Hepatic stellate cell (primary cell): ENCODE results near the gene AHNAK.
"Not testable (repeated sequence)": the region's sequence is repeated elsewhere in the genome, so short reads cannot be mapped to it uniquely, and the experiment has no call there.

Experiments
- DNase-seq: peaks from one replicate; pipeline ENCODE4 v3.0.0; 2011; ENCODE audit warnings: low spot score

AHNAK gene, protein sequence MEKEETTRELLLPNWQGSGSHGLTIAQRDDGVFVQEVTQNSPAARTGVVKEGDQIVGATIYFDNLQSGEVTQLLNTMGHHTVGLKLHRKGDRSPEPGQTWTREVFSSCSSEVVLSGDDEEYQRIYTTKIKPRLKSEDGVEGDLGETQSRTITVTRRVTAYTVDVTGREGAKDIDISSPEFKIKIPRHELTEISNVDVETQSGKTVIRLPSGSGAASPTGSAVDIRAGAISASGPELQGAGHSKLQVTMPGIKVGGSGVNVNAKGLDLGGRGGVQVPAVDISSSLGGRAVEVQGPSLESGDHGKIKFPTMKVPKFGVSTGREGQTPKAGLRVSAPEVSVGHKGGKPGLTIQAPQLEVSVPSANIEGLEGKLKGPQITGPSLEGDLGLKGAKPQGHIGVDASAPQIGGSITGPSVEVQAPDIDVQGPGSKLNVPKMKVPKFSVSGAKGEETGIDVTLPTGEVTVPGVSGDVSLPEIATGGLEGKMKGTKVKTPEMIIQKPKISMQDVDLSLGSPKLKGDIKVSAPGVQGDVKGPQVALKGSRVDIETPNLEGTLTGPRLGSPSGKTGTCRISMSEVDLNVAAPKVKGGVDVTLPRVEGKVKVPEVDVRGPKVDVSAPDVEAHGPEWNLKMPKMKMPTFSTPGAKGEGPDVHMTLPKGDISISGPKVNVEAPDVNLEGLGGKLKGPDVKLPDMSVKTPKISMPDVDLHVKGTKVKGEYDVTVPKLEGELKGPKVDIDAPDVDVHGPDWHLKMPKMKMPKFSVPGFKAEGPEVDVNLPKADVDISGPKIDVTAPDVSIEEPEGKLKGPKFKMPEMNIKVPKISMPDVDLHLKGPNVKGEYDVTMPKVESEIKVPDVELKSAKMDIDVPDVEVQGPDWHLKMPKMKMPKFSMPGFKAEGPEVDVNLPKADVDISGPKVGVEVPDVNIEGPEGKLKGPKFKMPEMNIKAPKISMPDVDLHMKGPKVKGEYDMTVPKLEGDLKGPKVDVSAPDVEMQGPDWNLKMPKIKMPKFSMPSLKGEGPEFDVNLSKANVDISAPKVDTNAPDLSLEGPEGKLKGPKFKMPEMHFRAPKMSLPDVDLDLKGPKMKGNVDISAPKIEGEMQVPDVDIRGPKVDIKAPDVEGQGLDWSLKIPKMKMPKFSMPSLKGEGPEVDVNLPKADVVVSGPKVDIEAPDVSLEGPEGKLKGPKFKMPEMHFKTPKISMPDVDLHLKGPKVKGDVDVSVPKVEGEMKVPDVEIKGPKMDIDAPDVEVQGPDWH (N-terminal part only)

DNA sequence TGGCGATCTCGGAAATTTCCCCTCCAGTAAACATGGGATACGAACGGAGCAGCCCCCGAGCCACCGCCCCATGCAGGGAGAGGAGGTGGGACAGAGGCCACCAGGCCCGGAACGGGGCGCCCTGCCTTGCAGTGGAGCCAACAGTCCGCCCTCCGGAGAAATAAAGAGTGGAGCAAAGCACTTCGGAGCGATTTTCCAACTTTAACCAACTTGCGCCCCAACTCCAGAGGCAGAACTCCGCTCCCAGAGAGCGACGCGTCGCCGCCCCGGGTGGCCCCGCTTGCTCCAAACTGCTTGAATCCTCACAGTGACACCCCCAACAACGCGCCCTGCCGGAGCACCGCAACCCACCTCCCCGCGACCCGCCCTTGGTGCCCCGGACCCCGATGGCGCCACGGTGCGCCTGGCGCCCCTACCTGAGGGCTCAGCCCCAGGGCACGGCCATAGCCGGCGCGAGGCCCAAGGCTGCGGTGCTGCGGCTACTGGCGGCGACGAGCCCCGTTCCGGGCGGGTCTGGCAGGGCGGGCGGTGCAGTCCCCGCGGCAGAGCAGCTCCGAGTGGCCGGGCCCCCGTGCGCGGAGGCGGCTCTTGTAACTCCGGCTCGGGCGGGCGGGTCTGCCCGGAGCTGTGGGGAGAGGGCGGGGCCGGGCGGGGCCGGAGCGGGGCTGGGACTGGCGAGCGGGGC lies at the start of gene AHNAK:
Gene AHNAK, minus strand, starts transcription at position 563 of the 685 bp plus-strand sequence. CDS start 10,708 bp downstream, outside the sequence.
- peak; percentile 82 for DNase-seq

DNA sequence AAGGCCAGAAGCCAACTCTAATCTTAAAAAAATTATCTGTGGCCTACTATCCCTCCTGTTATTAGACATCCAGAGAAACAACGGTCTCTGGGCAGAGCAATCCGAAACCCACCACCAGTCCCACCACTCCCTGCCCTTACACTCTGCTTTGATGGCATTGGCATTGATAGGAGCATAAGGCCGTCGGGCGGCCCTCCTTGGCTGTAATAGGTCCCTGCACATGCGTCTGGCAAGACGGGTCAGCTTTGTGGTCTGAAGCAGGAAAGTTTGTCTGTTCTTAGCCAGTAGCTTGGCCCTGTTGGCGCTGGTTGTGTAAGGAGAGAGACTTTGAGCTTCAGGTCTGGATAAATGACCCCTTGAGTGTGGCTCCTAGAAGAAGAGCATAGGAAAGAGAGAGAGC lies 48.5 kb upstream of the AHNAK start:
- DNase-seq = no peak

DNA sequence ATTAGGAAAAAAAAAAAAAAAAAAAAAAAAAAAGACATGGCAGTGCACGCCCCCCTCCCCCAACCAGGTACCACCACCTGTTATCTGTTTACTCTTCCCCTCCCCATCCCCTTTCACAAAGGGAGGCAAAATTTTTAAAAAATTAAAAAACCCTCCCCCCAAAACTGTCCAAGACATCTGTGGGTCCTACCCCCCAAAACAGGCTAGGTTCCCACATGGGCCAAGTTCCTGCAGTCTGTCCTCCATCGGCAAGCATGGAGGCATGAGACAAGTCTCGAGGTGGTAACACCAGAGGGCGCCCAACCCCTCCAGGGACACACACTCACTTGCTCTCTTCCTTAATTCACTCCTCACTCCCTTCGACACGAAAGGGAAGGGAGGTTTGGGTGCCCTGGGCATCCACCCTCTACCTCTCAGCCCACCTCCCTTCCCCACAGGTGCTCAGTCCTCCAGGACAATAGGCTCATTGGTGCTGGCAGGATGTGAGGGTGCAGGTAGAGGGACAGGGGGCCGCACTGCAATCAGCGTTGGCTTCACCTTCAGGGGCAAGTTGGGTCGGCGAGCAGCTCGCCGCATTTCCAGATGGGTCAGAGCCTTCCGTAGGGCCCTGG lies 46.9 kb upstream of the AHNAK start:
- DNase-seq = peak; percentile 74

DNA sequence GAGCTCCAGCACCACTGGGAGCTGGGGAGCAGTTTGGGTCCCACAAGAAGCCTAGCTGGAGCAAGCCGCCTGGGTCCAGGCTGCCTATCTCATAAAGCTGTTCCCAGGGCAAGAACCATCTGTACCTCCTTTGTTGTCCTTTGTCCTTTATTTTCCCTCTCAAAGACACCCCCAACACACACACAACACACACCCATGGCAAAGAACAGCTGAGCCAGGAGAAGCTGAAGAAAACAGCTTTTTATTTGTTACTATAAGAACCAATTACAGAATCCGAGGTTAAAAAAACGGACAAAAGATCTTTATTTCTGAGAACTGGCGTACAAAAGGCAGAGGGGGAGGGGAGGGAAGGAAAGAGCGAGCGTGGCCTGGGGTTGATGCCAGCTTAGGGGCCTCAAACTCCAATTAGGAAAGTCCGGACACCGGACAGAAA lies 46.4 kb upstream of the AHNAK start:
- DNase-seq = no peak

DNA sequence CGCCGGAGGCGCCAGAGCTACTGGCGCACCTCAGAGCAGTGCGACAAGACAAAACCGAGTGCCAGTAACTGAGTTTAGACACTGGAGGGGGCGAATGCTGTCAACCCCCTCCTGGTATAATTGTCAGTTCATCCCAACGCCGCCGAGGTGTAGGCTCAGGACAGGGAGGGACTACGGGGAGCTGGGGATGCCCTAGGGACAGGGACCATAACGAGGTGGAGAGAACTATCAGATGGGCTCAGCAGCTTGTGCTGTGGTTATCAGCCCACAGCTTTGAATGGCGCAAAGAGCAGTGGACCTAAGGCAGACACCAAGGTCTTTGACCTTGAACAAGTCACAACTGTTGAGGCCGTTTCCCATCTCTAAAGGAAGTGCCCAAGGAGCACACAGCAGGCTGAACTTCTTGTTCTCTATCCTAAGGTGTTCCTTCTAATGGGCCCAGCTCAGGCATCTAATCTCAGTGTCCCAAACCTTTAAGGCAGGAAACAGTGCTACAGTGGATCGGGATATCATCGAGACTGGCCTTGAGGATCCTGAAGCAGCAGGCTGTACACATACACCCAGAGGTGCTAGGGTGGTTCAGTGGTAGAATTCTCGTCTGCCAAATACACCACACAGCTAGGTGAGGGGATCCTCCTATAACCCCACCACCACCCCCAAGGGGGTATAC lies 45.7 kb upstream of the AHNAK start:
- no peak for DNase-seq

DNA sequence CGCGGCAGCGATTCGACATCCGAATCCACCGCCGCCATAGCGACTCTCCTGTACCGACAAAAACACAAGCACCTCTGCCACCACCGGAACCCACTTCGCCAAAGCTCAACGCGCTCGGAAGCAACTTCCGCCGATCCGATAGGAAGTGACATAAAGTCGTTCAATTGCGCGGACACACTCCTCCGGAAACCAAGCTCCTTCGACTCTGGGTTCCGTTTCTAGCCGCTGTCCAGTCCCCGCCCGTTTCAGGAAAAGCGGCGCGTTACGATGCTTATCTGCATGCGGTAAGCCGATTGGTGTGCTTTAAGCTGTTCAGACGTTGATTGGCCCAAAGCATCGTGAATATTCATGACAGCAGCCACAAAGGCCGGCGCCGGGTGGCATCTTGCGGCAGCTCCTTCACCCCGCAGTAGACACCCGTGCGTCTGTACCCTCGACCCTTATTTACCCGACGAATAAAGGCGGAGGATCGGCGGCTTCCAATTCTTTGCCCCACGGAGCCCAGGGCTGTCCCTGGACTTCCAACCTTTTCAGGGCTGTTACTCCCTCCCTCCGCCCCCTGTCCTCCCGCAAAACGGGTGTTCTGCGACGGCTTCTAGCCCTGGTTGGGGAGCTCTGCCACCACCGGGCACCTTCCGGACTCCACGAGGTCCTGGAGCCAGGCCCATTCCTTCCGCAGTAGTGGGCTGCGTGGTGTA lies 45.0 kb upstream of the AHNAK start, which contains the start of gene TUT1:
Gene TUT1, minus strand, starts transcription at position 76 of the 698 bp plus-strand sequence. Its CDS starts 38 bp downstream, at position 38.
- DNase-seq = peak; percentile 96

DNA sequence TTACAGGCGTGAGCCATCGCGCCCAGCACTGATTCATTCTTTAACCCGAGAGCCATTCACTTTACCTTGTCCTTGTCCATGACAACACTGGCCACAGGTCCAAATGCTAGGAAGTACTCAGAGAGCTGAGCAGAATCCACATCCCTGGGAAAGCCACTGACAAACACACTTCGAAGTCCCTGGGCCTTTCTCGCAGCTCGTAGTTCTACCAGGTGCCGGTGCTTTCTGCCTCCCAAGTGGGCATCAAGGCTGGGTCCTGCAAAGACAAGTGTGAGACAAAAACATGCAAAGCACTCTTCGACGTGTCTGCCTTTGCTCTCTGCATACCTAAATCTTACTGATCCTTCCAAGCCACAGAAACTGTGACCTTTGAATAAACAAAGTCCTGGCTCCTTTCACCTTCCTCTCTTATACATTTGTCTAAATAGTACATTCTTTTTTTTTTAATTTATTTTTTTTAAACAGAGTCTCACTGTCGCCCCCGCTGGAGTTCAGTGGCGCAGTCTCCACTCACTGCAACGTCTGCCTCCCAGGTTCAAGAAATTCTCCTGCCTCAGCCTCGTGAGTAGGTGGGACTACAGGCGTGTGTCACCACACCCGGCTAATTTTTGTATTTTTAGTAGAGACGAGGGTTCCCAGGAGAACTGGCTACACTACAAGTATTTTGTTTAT lies 42.5 kb upstream of the AHNAK start:
- DNase-seq = no peak

DNA sequence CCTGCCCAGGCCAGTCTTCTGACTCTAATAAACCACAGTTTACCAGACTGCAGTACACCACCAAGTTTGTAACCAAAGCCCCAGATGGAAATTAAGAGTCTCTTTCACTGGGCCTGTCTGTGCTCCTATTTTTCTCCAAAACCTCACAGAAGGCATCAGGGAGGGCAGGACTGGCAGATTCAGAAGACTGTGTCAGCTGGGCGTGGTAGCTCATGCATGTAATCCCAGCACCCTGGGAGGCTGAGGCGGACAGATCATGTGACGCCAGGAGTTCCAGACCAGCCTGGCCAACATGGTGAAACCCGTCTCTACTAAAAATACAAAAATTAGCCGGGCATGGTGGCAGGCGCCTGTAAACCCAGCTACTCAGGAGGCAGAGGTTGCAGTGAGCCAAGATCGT lies 38.8 kb upstream of the AHNAK start:
- not testable (repeated sequence) for DNase-seq

DNA sequence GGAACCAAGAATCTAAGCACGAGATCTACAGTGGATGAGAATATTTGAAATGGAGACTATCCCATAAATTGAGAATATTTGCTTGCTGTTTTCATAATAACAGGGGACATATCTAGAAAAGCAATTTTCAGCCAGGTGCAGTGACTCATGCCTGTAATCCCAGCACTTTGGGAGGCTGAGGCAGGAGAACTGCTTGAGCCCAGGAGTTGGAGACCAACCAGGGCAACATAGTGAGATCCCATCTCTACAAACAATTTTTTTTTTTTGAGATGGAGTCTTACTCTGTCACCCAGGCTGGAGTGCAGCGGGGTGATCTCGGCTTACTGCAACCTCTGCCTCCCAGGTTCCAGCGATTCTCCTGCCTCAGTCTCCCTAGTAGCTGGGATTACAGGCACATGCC lies 35.1 kb upstream of the AHNAK start:
- not testable (repeated sequence) for DNase-seq

DNA sequence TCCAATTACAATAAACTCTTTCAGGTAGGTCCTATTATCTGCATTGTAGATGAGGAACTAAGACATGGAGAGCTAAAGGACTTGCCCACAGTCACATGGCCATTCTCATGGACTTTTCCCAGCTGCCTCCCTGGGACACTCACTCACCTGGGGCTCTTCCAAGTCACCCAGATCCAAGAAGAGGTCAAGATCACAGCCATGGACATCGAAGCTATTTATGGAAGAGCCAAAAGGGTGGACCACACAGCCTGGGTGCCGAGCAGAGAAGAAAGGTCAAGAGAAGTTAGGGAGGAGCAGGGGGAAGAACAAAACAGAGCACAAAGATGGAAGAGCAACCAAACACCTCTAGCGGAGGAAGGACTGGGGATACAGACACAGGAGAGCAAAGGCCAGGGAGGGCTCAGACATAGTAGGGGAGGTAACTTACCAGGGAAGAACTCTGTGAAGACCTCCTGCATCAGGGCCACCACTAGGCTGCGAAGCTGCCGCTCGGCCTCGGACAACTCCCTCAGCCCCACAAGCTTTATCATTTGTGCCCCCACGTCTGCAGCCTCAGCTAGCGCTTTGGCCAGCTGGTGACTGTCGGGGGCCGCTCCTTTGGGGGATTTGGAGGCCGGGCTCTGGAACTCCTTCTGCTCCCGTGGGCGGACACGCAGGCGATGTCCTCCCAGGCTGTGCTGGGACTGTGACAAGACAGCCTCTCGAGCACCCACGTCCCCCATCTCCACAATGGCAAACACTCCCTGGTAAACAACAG lies 34.5 kb upstream of the AHNAK start:
- DNase-seq = no peak

DNA sequence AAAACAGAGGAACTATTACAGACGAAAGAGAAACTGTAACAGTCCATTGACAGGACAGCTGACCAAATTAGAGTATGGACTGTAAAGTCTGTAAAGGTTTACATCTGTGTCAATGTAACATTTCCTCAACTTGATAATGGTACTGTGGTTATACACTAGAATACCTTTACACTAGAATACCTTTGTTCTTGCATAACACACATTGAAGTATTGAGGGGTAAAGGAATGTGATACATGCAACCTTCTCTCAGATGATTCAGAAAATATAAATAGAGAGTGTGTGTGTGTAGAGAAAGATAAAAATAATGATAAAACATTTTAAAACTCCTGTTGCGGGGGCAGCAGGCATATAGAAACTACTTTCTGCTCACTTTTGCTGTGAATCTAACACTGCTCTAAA lies 32.6 kb upstream of the AHNAK start:
- no peak for DNase-seq

DNA sequence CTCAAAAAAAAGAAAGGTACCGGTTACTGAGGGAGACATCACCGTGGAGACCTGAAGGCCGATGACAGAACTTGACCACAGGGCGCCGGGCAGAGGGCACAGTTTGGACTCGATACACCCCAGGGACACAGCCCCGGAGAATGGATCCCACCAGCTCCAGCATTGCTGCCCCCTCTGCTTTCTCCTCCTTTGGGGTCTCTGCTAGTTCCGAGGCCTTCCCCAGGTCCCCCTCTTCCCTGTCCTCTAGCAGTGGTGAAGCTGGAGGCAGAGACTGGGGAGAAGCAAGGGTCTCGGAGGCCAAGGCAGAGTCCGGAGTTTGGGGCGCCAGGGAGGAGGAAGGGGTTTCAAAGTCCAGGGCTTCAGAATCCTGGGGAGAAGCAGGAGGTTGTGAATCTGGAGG lies 31.9 kb upstream of the AHNAK start:
- no peak for DNase-seq

DNA sequence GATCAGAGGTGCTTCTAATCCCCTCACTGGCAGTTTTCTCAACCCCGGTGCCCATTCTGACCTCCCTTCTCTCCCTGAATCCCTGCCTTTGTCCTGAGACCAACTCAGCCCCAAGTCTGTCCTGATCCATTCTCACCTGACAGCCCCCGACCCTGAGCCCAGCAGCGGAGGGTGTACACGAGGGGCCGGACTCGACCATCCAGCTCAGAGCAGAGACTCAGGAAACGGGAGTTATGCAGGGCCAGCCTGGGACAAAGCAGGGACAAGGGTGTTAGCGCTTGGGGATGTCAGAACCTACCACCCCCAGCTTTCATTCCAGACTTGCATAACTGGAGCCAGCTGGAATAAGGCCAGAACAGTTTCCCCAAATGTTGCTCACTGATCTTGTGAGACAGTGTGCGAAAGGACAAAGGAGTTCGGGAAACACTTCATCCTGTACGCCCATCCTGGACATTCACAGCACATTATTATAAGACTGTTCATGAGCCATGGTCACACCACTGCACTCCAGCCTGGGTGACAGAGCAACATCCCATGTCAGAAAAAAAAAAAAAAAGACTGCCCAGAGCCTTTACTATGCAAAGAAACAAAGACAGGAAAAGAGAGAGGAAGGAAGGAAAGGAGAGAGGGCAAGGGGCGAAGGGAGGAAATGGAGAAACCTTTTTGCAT lies 30.6 kb upstream of the AHNAK start:
- no peak for DNase-seq

DNA sequence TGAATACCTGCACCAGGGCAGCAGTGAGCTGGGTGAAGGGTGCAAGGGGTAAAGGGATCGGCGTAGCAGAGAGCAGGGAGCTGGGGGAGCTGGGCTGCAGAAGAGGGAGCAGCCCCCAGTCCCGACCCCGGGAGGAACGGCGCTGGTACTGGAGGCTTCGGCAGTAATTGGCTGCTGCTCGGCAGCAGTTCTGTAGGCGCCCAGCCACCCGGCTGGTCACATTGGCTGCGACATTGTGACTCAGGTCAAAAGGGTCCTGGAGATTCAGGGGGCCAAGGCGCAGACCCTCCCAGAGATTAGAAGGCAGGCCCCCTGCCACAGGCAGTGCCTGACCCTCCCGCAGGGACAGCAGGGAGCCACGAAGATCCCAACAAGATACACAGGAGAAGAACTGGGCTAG lies 29.2 kb upstream of the AHNAK start:
- DNase-seq = no peak

DNA sequence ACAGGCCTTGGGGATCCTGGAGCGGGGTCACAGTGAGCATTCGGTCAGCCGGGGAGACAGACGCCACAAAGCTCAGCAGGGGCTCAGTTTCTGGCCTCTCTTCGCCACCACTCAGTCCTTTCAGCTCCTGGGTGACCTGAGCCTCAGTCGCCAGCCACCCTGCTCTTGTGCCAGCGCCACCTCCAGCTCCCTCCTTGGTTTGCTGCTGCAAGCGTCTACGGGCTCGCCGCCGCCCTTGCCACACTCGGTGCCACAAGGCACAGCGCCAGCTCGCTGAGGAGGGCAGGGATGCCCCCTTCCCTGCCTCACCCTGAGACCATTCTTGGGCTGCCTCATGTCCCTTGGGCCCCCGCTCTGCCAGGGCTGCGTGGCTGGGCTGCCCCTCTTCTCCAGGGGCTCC lies 28.6 kb upstream of the AHNAK start:
- peak; percentile 26 for DNase-seq

DNA sequence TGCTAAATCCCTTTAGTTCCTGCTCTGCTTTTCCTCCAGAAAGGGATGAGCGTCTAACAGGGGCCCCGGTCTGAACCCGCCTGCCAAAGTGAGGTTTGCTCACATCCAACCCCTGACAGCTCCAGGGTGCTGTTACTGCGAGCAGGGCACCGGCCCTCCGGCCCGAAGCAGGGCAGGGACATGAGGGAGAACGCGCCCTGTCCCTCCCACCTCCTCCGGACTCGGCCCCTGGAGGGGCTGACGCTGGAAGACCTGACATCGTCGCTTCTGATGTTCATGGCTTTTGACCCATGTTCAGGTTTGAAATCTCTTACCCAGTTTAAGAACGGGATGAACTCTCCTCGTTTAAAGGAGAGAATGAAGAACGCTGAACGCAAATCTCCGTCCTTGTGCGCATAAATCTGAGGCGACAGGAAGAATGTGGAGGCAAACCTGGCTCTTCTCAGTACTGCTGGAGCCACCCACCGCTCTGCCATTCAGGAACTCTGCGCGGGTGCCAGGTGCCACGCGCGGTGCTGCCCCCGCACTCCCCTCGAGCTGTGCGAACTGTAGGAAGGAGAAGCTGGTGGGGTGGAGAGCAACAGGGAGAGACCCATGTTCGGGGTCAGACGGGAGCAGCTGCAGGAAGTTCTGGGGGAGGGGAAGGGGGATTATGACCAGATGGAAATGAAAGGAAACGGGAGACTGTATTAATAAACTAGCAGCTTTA lies 27.9 kb upstream of the AHNAK start:
- peak; percentile 50 for DNase-seq
